Keratinocyte (primary cell): Measurements from ENCODE around the gene DRD2. TPM values are rescaled to one million over a fixed set of nuclear protein-coding genes. Genes with fewer than 3 reads are reported as not detected.
A peak's percentile ranks its signal among the peaks of the same experiment; 100 is the strongest.

Experiments used
- DNase-seq: peaks from one replicate; pipeline ENCODE4 v3.0.0-alpha.2; 2011; ENCODE audit warnings: low read depth, missing footprints, low spot score
- FAIRE-seq: peaks from 2 replicates; lab custom pipeline; 2011; peaks lifted over from hg19 to GRCh38; lab: Jason Lieb, UNC
- H2AFZ ChIP-seq: 2 replicates; pipeline ENCODE4 v1.6.0; 2012; ENCODE audit warnings: low read length, control low read depth, inconsistent platforms; ENCODE audit not compliant: control insufficient read depth
- H3K27ac ChIP-seq: 2 replicates; pipeline ENCODE4 v1.5.1; 2011; ENCODE audit warnings: low read length; ENCODE audit not compliant: control insufficient read depth, insufficient read depth
- H3K27me3 ChIP-seq: 3 replicates; pipeline ENCODE4 v1.6.0; 2011; ENCODE audit warnings: low read length; ENCODE audit not compliant: control insufficient read depth, insufficient read depth; ENCODE audit errors: extremely low read depth
- H3K36me3 ChIP-seq, 2 experiments: 2 replicates in 1 of 2; 3 replicates in 1 of 2; pipeline ENCODE4 v1.5.1; 2011; ENCODE audit warnings: low read length in 2 of 2, mild to moderate bottlenecking in 1 of 2; ENCODE audit not compliant: control insufficient read depth in 2 of 2, insufficient read depth in 2 of 2; ENCODE audit errors: extremely low read depth in 1 of 2
- H3K4me1 ChIP-seq: 3 replicates; pipeline ENCODE4 v1.5.1; 2011; ENCODE audit warnings: low read length; ENCODE audit not compliant: control insufficient read depth, insufficient read depth; ENCODE audit errors: extremely low read depth
- H3K4me2 ChIP-seq: 3 replicates; pipeline ENCODE4 v1.6.0; 2011; ENCODE audit warnings: low read depth, low read length; ENCODE audit not compliant: control insufficient read depth, insufficient read depth; ENCODE audit errors: extremely low read depth
- H3K4me3 ChIP-seq, 3 experiments: fragments of 200-600 bp in 1 of 3; sonication (generic) in 1 of 3; 2 replicates in 2 of 3; 3 replicates in 1 of 3; pipeline ENCODE4 v1.5.1; 2011 to 2016; ENCODE audit warnings: low read length in 3 of 3, mild to moderate bottlenecking in 3 of 3, control low read depth in 2 of 3, inconsistent platforms in 1 of 3, low read depth in 1 of 3, mixed read lengths in 1 of 3, mixed run types in 1 of 3, moderate library complexity in 1 of 3; ENCODE audit not compliant: control insufficient read depth in 2 of 3, insufficient read depth in 2 of 3; ENCODE audit errors: extremely low read depth in 1 of 3
- H3K79me2 ChIP-seq: 2 replicates; pipeline ENCODE4 v1.6.0; 2012; ENCODE audit warnings: low read length; ENCODE audit not compliant: control insufficient read depth, insufficient read depth
- H3K9ac ChIP-seq: 3 replicates; pipeline ENCODE4 v1.6.0; 2011; ENCODE audit warnings: low read length; ENCODE audit not compliant: control insufficient read depth, insufficient read depth; ENCODE audit errors: extremely low read depth
- H3K9me1 ChIP-seq: 3 replicates; pipeline ENCODE4 v1.6.0; 2011; ENCODE audit warnings: low read length; ENCODE audit not compliant: control insufficient read depth, insufficient read depth; ENCODE audit errors: extremely low read depth
- H3K9me3 ChIP-seq: 2 replicates; pipeline ENCODE4 v1.5.1; 2012; ENCODE audit warnings: low read depth, low read length; ENCODE audit not compliant: control insufficient read depth
- H4K20me1 ChIP-seq: 3 replicates; pipeline ENCODE4 v1.6.0; 2011; ENCODE audit warnings: low read length; ENCODE audit not compliant: control insufficient read depth, insufficient read depth; ENCODE audit errors: extremely low read depth
- EZH2 ChIP-seq: IDR thresholded peaks from one replicate; pipeline ENCODE4 v1.6.1; 2012; ENCODE audit warnings: inconsistent platforms, mild to moderate bottlenecking, low read length, moderate library complexity
- dilution Hi-C: fragments of 300-500 bp; cut with MboI; formaldehyde crosslinking; loops from one replicate; pipeline ENCODE4 v1.7.0; 2020; ENCODE audit warnings: low sequenced_read_pairs; ENCODE audit not compliant: extremely low pct_ligation_motif_present
- polyA plus RNA-seq, 5 experiments: library from polyadenylated mRNA; depleted of rRNA in 3 of 5; stranded (reverse) in 3 of 5; stranded (forward) in 1 of 5; unstranded in 1 of 5; fragments of >200 nt; gene quantifications; 1 replicate in 1 of 5; 2 replicates in 3 of 5; 3 replicates in 1 of 5; pipeline versions ENCODE4 v1.2.1 to v1.2.3, GENCODE V29; 2011 to 2012; ENCODE audit warnings: missing spikeins in 2 of 5, low read depth in 1 of 5, low replicate concordance in 1 of 5
- TF ChIP-seq, protein P1 (sequence below), 3 experiments: IDR thresholded peaks in 1 of 3; conservative IDR thresholded peaks in 1 of 3; optimal IDR thresholded peaks in 1 of 3; 2 replicates in 2 of 3; 3 replicates in 1 of 3; pipeline versions ENCODE3 to v1.5.1; 2011; ENCODE audit warnings: low read length in 3 of 3, mild to moderate bottlenecking in 3 of 3, moderate library complexity in 2 of 3, control low read depth in 1 of 3, inconsistent platforms in 1 of 3; ENCODE audit not compliant: insufficient read depth in 2 of 3; ENCODE audit errors: extremely low read depth in 1 of 3

Gene DRD2
- polyA plus RNA-seq, 1 donor (not counting 4 experiments of a cell fraction or from before 2014, with no cell fraction given): 0.26 TPM

GRCh38 chr11:113446112-113446511 is 29.1 kb downstream of the DRD2 start:
- Histone ChIP-seq H3K4me3 (no peak overlapping the region), H3K9me1 (no peaks in the 10 kb centered on the region), H3K9me3 (no peaks in the 10 kb centered on the region), H3K27me3 (no peaks in the 10 kb centered on the region), H4K20me1 (no peaks in the 10 kb centered on the region), H3K79me2 (no peaks in the 10 kb centered on the region), H3K36me3 (no peaks in the 10 kb centered on the region), H2AFZ (no peak overlapping the region), H3K4me2 (peak overlapping the region; percentile 73), H3K27ac (peak overlapping the region; percentile 86), H3K9ac (peak overlapping the region; percentile 65), H3K4me1 (peaks cover 33% of the 10 kb centered on the region)
- dilution Hi-C loops: no loop called here
- FAIRE-seq (peak; percentile 76), DNase-seq (no peak)
- TF ChIP-seq, protein P1, sequence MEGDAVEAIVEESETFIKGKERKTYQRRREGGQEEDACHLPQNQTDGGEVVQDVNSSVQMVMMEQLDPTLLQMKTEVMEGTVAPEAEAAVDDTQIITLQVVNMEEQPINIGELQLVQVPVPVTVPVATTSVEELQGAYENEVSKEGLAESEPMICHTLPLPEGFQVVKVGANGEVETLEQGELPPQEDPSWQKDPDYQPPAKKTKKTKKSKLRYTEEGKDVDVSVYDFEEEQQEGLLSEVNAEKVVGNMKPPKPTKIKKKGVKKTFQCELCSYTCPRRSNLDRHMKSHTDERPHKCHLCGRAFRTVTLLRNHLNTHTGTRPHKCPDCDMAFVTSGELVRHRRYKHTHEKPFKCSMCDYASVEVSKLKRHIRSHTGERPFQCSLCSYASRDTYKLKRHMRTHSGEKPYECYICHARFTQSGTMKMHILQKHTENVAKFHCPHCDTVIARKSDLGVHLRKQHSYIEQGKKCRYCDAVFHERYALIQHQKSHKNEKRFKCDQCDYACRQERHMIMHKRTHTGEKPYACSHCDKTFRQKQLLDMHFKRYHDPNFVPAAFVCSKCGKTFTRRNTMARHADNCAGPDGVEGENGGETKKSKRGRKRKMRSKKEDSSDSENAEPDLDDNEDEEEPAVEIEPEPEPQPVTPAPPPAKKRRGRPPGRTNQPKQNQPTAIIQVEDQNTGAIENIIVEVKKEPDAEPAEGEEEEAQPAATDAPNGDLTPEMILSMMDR (optimal IDR thresholded peaks at IDR 0.05 in 1 of 3, IDR thresholded peaks at IDR 0.05 in 1 of 3, conservative IDR thresholded peaks at IDR 0.05 in 1 of 3; ENCODE audit: extremely low read depth in 1 of 3, insufficient read depth in 2 of 3, low read length in 3 of 3): no peak
- TF ChIP-seq EZH2: no peak

DNA sequence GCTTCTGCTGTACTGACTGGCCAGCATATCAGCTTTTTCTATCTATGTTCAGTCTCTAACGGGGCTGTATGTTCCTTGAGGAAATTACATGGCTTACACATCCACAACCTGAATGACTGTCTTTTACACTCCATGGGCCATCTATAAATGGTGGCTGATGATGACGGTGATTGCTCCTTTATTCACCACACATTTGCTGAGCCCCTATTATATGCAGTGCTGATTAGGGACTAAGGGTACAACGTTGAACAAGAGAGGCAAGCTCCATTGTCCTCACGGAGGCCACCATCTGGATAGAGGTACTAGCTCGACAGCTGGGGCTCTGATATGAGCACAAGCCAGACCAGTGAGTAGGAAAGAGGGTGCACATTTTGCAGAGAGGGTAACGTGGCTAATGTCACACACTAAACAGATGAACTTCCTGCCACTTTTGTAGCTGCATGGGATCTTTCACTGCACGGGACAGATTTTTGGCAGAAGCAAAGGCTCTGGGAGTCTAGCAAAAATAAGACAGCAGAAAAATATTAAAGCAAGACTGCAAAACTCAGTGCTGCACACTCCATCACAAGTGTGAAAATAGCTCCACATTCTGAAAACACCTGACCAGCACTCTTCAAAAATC is 30.6 kb downstream of the DRD2 start:
- H2AFZ ChIP-seq: no peak overlapping the region
- H3K27me3 ChIP-seq: no peaks in the 10 kb centered on the region
- H3K9ac ChIP-seq: no peak overlapping the region
- peaks cover 33% of the 10 kb centered on the region for H3K4me1 ChIP-seq
- FAIRE-seq (no peak), DNase-seq (no peak)
- no peak overlapping the region for H3K27ac ChIP-seq
- no peak overlapping the region for H3K4me3 ChIP-seq
- no peak overlapping the region for H3K4me2 ChIP-seq
- H3K9me1 ChIP-seq: no peaks in the 10 kb centered on the region
- no peak for TF ChIP-seq EZH2
- TF ChIP-seq, protein P1 (optimal IDR thresholded peaks at IDR 0.05 in 1 of 3, IDR thresholded peaks at IDR 0.05 in 1 of 3, conservative IDR thresholded peaks at IDR 0.05 in 1 of 3; ENCODE audit: extremely low read depth in 1 of 3, insufficient read depth in 2 of 3, low read length in 3 of 3): no peak
- H3K9me3 ChIP-seq: no peaks in the 10 kb centered on the region
- dilution Hi-C loops: no loop called here
- no peaks in the 10 kb centered on the region for H3K79me2 ChIP-seq
- H3K36me3 ChIP-seq: no peaks in the 10 kb centered on the region
- no peaks in the 10 kb centered on the region for H4K20me1 ChIP-seq
